Stomach smooth muscle (tissue), 2 donors: Measurements from ENCODE around the gene CDH23.

ENCODE experiments used
- H3K27ac ChIP-seq: one replicate; pipeline ENCODE4 v1.7.0; 2013; ENCODE audit warnings: mild to moderate bottlenecking, low read length, inconsistent platforms
- H3K27me3 ChIP-seq, 2 donors: one replicate each; pipeline ENCODE4 v1.7.0; 2013; ENCODE audit warnings: low read length in 2 of 2; ENCODE audit not compliant: insufficient read depth in 2 of 2, control insufficient read depth in 1 of 2
- H3K36me3 ChIP-seq, 2 donors: one replicate each; pipeline ENCODE4 v1.7.0; 2013; ENCODE audit warnings: low read length in 2 of 2; ENCODE audit not compliant: control insufficient read depth in 2 of 2, insufficient read depth in 2 of 2
- H3K4me1 ChIP-seq: one replicate; pipeline ENCODE4 v1.7.0; 2013; ENCODE audit warnings: low read length; ENCODE audit not compliant: control insufficient read depth, insufficient read depth
- H3K4me3 ChIP-seq, 2 donors: one replicate each; pipeline ENCODE4 v1.7.0; 2013; ENCODE audit warnings: low read length in 2 of 2
- H3K9ac ChIP-seq, 2 donors: one replicate each; pipeline ENCODE4 v1.7.0; 2013; ENCODE audit warnings: low read length in 2 of 2, mild to moderate bottlenecking in 1 of 2
- H3K9me3 ChIP-seq, 2 donors: one replicate each; pipeline ENCODE4 v1.7.0; 2013; ENCODE audit warnings: low read length in 2 of 2; ENCODE audit not compliant: control insufficient read depth in 2 of 2
- donor health status: healthy.
- donor health status: Pancreatic carcinoma.

The CDH23 gene

DNA sequence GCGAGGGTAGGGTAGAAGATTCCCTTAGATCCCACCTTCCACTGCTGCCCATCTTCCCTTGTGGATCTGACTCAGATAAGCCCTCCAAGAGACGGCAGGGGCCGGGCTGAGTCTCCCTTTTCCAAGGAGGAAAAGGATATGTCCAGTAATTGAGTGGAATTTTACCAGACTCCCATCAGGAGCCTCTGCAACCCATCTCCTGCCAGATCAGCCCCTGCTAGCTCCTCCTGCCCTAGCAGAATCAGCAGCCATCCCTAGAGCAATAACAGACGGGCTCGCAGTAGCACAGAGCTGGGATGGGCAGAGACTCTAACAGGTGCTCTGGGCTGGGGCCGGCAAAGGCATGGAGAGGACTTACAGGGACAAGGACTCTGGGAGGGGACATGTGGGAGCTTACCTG lies 249.3 kb downstream of the CDH23 start:
- Histone ChIP-seq H3K27ac (no peak overlapping the region), H3K4me3 (no peak overlapping the region), H3K36me3 (no peaks in the 10 kb centered on the region), H3K9ac (no peak overlapping the region), H3K4me1 (no peaks in the 10 kb centered on the region), H3K27me3 (no peaks in the 10 kb centered on the region), H3K9me3 (no peaks in the 10 kb centered on the region)

GRCh38 chr10:71646592-71647292 lies 250.0 kb downstream of the CDH23 start:
- Histone ChIP-seq H3K9me3 (no peaks in the 10 kb centered on the region), H3K9ac (no peak overlapping the region), H3K27me3 (no peaks in the 10 kb centered on the region), H3K27ac (no peak overlapping the region), H3K4me1 (no peaks in the 10 kb centered on the region), H3K36me3 (no peaks in the 10 kb centered on the region), H3K4me3 (no peak overlapping the region)

GRCh38 chr10:71647526-71648253 lies 251.0 kb downstream of the CDH23 start:
- H3K4me1 ChIP-seq: no peaks in the 10 kb centered on the region

GRCh38 chr10:71648254-71648932 lies 251.7 kb downstream of the CDH23 start:
- H3K4me3 ChIP-seq: no peak overlapping the region
- H3K9ac ChIP-seq: no peak overlapping the region
- no peaks in the 10 kb centered on the region for H3K9me3 ChIP-seq
- H3K27me3 ChIP-seq: no peaks in the 10 kb centered on the region
- no peaks in the 10 kb centered on the region for H3K4me1 ChIP-seq
- H3K27ac ChIP-seq: no peak overlapping the region
- no peaks in the 10 kb centered on the region for H3K36me3 ChIP-seq

More at GRCh38 chr10:71647526-71648253, 251.0 kb downstream of the CDH23 start:
- no peaks in the 10 kb centered on the region for H3K36me3 ChIP-seq
- no peaks in the 10 kb centered on the region for H3K27me3 ChIP-seq
- no peak overlapping the region for H3K9ac ChIP-seq
- H3K27ac ChIP-seq: no peak overlapping the region
- no peak overlapping the region for H3K4me3 ChIP-seq
- H3K9me3 ChIP-seq: no peaks in the 10 kb centered on the region

DNA sequence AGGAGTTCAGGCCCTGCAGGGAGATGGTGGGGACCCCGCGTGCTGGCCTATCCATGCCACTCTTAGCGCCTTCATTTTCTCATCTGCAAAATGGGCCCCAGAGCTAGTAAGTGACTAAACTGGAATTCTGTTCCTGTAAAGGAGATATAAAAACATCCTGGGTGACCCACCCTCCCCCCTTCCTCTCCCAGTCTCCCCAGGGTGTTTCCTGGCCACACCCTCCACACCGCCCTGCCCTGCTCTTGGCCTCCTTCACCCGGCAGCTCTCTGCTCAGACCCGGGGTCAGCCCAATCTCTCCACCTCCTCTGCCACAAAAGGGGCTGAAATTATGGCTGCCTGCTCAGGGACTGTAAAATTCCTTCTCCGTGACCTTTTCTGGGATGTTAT lies 252.2 kb downstream of the CDH23 start:
- Histone ChIP-seq H3K27me3 (no peaks in the 10 kb centered on the region), H3K4me3 (no peak overlapping the region), H3K9me3 (no peaks in the 10 kb centered on the region), H3K9ac (no peak overlapping the region), H3K36me3 (no peaks in the 10 kb centered on the region), H3K4me1 (no peaks in the 10 kb centered on the region), H3K27ac (no peak overlapping the region)

- Histone ChIP-seq H3K4me3 (no peak overlapping the region), H3K4me1 (no peaks in the 10 kb centered on the region), H3K9ac (no peak overlapping the region), H3K27me3 (no peaks in the 10 kb centered on the region), H3K36me3 (no peaks in the 10 kb centered on the region), H3K27ac (no peak overlapping the region), H3K9me3 (no peaks in the 10 kb centered on the region)
These were observed 252.9 kb downstream of the CDH23 start for GRCh38 chr10:71649631-71650030.

DNA sequence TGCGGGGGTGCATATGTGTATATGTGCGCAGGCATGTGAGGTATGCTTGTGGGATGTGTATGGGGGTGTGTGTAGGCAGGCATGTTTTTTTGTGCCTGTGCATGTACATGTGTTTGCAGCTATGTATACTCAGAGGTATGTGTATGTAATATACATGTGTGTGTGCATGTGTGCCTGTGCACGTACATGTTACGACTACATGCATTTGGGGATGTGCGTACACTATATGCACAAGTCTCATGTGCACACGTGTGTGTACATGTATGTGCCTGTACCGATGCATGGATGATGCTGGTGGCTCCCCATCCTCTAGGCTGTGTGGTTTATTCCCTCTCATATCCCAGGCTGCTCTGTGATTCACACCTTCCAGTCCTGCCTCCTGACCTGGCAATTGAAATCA lies 253.7 kb downstream of the CDH23 start:
- Histone ChIP-seq H3K9me3 (no peaks in the 10 kb centered on the region), H3K4me1 (no peaks in the 10 kb centered on the region), H3K36me3 (no peaks in the 10 kb centered on the region), H3K27me3 (no peaks in the 10 kb centered on the region), H3K27ac (no peak overlapping the region), H3K9ac (no peak overlapping the region), H3K4me3 (no peak overlapping the region)

DNA sequence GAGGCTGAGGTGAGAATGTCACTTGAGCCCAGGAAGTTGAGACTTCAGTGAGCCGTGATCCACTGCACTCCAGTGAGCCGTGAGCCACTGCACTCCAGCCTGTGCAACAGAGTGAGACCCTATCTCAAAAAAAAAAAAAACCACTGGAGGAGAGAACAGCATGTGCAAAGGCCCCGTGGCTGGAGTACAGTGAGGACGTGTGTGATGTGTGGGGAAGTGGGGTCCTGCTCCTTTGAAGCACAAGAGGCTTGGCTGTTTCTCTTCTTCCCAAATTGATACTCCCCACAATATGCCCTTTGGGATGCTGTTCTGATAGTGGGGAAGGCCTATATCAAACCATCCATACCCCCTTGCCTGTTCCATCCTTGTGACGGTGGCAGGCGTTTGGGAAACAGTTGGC lies 254.7 kb downstream of the CDH23 start:
- no peak overlapping the region for H3K9ac ChIP-seq
- H3K4me1 ChIP-seq: no peaks in the 10 kb centered on the region
- H3K9me3 ChIP-seq: no peaks in the 10 kb centered on the region
- no peaks in the 10 kb centered on the region for H3K36me3 ChIP-seq
- no peaks in the 10 kb centered on the region for H3K27me3 ChIP-seq
- no peak overlapping the region for H3K4me3 ChIP-seq
- H3K27ac ChIP-seq: no peak overlapping the region

- Histone ChIP-seq H3K4me1 (no peaks in the 10 kb centered on the region), H3K9me3 (no peaks in the 10 kb centered on the region), H3K36me3 (no peaks in the 10 kb centered on the region), H3K9ac (no peak overlapping the region), H3K4me3 (no peak overlapping the region), H3K27ac (no peak overlapping the region), H3K27me3 (no peaks in the 10 kb centered on the region)
These were observed 255.2 kb downstream of the CDH23 start for GRCh38 chr10:71651928-71652327.

- no peaks in the 10 kb centered on the region for H3K27me3 ChIP-seq
- H3K4me3 ChIP-seq: no peak overlapping the region
These were observed 256.3 kb downstream of the CDH23 start for GRCh38 chr10:71653044-71653443.

GRCh38 chr10:71656220-71656619 lies 259.5 kb downstream of the CDH23 start:
- Histone ChIP-seq H3K9me3 (peaks cover 0 to 3% of the 10 kb centered on the region in 2 donors), H3K27me3 (no peaks in the 10 kb centered on the region), H3K9ac (no peak overlapping the region), H3K4me3 (no peak overlapping the region), H3K4me1 (no peaks in the 10 kb centered on the region), H3K27ac (no peak overlapping the region), H3K36me3 (no peaks in the 10 kb centered on the region)

More at GRCh38 chr10:71653044-71653443, 256.3 kb downstream of the CDH23 start:
- no peak overlapping the region for H3K9ac ChIP-seq
- no peaks in the 10 kb centered on the region for H3K4me1 ChIP-seq
- no peaks in the 10 kb centered on the region for H3K36me3 ChIP-seq
- H3K27ac ChIP-seq: no peak overlapping the region
- H3K9me3 ChIP-seq: no peaks in the 10 kb centered on the region
